Chondrocyte (in vitro differentiated cells): ENCODE data around the gene SUCLG1. TPM values are rescaled to one million over a fixed set of nuclear protein-coding genes. Genes with fewer than 3 reads are reported as not detected.

ENCODE experiments used
- DNase-seq: peaks from one replicate; pipeline ENCODE4 v3.0.0; 2021; ENCODE audit warnings: mixed read lengths, low spot score
- H3K27ac Mint-ChIP-seq: one replicate; pipeline ENCODE4 v1.8.0; 2021; ENCODE audit warnings: mild to moderate bottlenecking, moderate library complexity, mixed read lengths; ENCODE audit not compliant: unreplicated experiment
- H3K27me3 Mint-ChIP-seq: 2 replicates; pipeline ENCODE4 v1.8.0; 2021; ENCODE audit warnings: low read depth, mixed read lengths
- H3K36me3 Mint-ChIP-seq: 2 replicates; pipeline ENCODE4 v1.8.0; 2021; ENCODE audit warnings: low read depth, mixed read lengths
- H3K4me1 Mint-ChIP-seq: 2 replicates; pipeline ENCODE4 v1.8.0; 2021; ENCODE audit warnings: low read depth, mild to moderate bottlenecking, mixed read lengths
- H3K4me3 Mint-ChIP-seq: one replicate; pipeline ENCODE4 v1.8.0; 2021; ENCODE audit warnings: mild to moderate bottlenecking, moderate library complexity, mixed read lengths; ENCODE audit not compliant: unreplicated experiment
- H3K9me3 Mint-ChIP-seq: 2 replicates; pipeline ENCODE4 v1.8.0; 2021; ENCODE audit warnings: low read depth, mixed read lengths
- CTCF ChIP-seq: fragments of 200-600 bp; sonication (generic); IDR thresholded peaks from 2 replicates; pipeline ENCODE4 v1.5.0; 2021; ENCODE audit warnings: antibody characterized with exemption, mild to moderate bottlenecking, moderate library complexity
- total RNA-seq: library from RNA; stranded (reverse); gene quantifications from 3 replicates; pipeline ENCODE4 v1.2.1, GENCODE V29; 2021

SUCLG1 gene
- total RNA-seq, 1 donor from 2014 or later, result 38.3 TPM

- Mint-ChIP-seq H3K27me3 (peaks cover 10% of the 10 kb centered on the region), H3K9me3 (peaks cover 3% of the 10 kb centered on the region), H3K36me3 (no peaks in the 10 kb centered on the region), H3K4me1 (peaks cover 17% of the 10 kb centered on the region), H3K27ac (peak overlapping the region; percentile 30), H3K4me3 (no peak overlapping the region)
- DNase-seq, result no peak
- no peak for TF ChIP-seq CTCF
Observed at GRCh38 chr2:84395820-84396219, 63.3 kb downstream of the SUCLG1 start.

DNA sequence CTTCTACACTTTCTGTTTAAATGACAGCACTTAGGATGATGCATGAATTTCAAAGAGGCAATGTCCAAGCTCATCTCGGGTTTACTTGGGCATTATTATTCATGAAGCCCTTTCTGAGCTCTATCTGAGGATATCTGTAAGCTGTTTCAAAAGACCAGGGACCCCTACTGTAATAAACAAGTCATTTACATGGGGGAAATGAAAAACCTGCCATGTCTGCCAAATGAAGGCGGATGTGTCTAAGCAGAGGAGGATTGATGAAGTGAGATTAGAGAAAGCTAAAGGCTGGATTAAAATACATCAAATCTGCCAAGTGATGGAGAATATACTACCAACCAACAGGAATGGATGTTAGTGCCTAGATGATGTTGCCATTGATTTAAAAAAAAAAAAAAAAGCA lies 64.5 kb downstream of the SUCLG1 start:
- Mint-ChIP-seq H3K27me3 (peaks cover 9% of the 10 kb centered on the region), H3K4me3 (no peak overlapping the region), H3K36me3 (no peaks in the 10 kb centered on the region), H3K9me3 (peaks cover 3% of the 10 kb centered on the region), H3K4me1 (peaks cover 17% of the 10 kb centered on the region), H3K27ac (no peak overlapping the region)
- TF ChIP-seq CTCF, result no peak
- DNase-seq, result no peak

DNA sequence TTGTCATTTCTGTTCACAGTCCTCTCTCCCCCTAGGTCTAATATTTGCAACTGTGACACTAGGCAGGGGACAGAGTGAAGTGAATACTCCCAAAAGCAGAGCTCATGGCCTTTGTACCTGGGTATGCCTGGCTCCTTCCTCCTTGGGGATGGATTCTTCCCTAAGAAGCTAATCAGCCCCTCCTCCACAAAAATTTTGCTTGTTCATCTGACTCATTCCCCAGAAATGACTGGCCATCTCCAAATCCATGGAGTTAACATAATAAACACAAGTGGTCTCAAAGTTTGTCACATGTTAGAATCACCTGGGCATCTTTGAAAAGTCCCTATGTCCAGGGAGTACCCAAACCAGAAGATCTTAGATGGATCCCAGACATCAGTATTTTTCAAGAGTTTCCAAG lies 65.3 kb downstream of the SUCLG1 start:
- TF ChIP-seq CTCF, result no peak
- Mint-ChIP-seq H3K36me3 (no peaks in the 10 kb centered on the region), H3K9me3 (peaks cover 3% of the 10 kb centered on the region), H3K4me1 (peaks cover 17% of the 10 kb centered on the region), H3K27me3 (peaks cover 9% of the 10 kb centered on the region), H3K4me3 (no peak overlapping the region), H3K27ac (no peak overlapping the region)
- DNase-seq, result no peak

DNA sequence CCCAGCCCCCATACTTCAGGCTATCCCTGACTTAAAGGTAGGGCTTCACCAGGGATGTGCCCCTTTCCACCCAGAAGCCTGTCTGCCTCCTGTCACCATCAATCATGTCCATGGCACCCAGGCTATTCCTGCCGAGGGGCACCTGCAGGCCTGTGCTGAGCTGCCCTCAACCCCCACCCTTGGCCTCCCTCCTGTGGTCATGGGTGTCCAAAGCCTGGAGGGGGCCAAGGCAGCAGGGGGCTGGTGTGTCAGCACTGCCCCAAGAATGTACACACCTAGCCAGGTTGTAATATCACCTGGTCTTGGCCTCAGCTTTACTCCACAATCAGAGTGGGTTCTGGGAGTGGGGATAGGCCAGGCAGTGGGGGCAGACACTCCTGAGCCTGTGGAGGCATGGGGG lies 69.3 kb downstream of the SUCLG1 start:
- Mint-ChIP-seq H3K27ac (no peak overlapping the region), H3K9me3 (peaks cover 3% of the 10 kb centered on the region), H3K36me3 (no peaks in the 10 kb centered on the region), H3K4me1 (peaks cover 9% of the 10 kb centered on the region), H3K4me3 (no peak overlapping the region), H3K27me3 (peaks cover 31% of the 10 kb centered on the region)
- TF ChIP-seq CTCF, result no peak
- DNase-seq, result peak; percentile 73

GRCh38 chr2:84388921-84389490 lies 70.1 kb downstream of the SUCLG1 start:
- TF ChIP-seq CTCF, result no peak
- Mint-ChIP-seq H3K9me3 (peaks cover 3% of the 10 kb centered on the region), H3K4me1 (peaks cover 6% of the 10 kb centered on the region), H3K36me3 (no peaks in the 10 kb centered on the region), H3K27ac (no peak overlapping the region), H3K4me3 (no peak overlapping the region), H3K27me3 (peaks cover 34% of the 10 kb centered on the region)
- peak; percentile 73 for DNase-seq
